GM10248 (cell line): ENCODE results near the gene CPXM2.

Experiments
- CTCF ChIA-PET: fragments of 300-600 bp; sonication (Branson Sonifier 250); formaldehyde crosslinking; extraction: SDS; loops from one replicate; lab custom pipeline; 2021; ENCODE audit warnings: antibody characterized with exemption; lab: Yijun Ruan, JAX
- POLR2A ChIA-PET: fragments of 350-650 bp; sonication (Branson Sonifier 250); formaldehyde crosslinking; extraction: SDS; loops from one replicate; lab custom pipeline; 2020; ENCODE audit warnings: antibody characterized with exemption; lab: Yijun Ruan, JAX
- DNase-seq: peaks from one replicate; pipeline ENCODE4 v3.0.0; 2012; ENCODE audit errors: extremely low spot score
- CTCF ChIP-seq: IDR thresholded peaks from 2 replicates; pipeline ENCODE4 v1.5.1; 2012; ENCODE audit warnings: mild to moderate bottlenecking, low read depth; ENCODE audit errors: extremely low read depth, missing control alignments, control extremely low read depth

CPXM2 gene

GRCh38 chr10:123786896-123787295, 104.7 kb downstream of the CPXM2 start:
- no peak for DNase-seq
- ChIA-PET CTCF (no interaction called here), POLR2A (no interaction called here)
- TF ChIP-seq CTCF = no peak

GRCh38 chr10:123786306-123786705, 105.3 kb downstream of the CPXM2 start:
- CTCF ChIA-PET = interaction anchor here (1.1 kb wide), 1 partner anchor 1138 kb away, joined by 3 read pairs; no protein-coding TSS in a partner anchor
- DNase-seq = no peak

GRCh38 chr10:123784646-123785045, 107.0 kb downstream of the CPXM2 start:
- CTCF ChIA-PET = no interaction called here
- TF ChIP-seq CTCF = no peak
- POLR2A ChIA-PET = no interaction called here
- DNase-seq = no peak

More at GRCh38 chr10:123786306-123786705, 105.3 kb downstream of the CPXM2 start:
- TF ChIP-seq CTCF = no peak
- POLR2A ChIA-PET = no interaction called here

- CTCF ChIA-PET = no interaction called here
- TF ChIP-seq CTCF = no peak
- DNase-seq = no peak
- POLR2A ChIA-PET = no interaction called here
These were observed 107.4 kb downstream of the CPXM2 start for GRCh38 chr10:123784216-123784615.

- POLR2A ChIA-PET = no interaction called here
- TF ChIP-seq CTCF = no peak
- CTCF ChIA-PET = no interaction called here
- no peak for DNase-seq
These were observed 108.3 kb downstream of the CPXM2 start for GRCh38 chr10:123783296-123783695.

- ChIA-PET CTCF (no interaction called here), POLR2A (no interaction called here)
- DNase-seq = no peak
- TF ChIP-seq CTCF = no peak
These were observed 109.1 kb downstream of the CPXM2 start for GRCh38 chr10:123782549-123782948.
